Neural progenitor cell (in vitro differentiated cells): Measurements from ENCODE around the gene CLEC10A. TPM values are rescaled to one million over a fixed set of nuclear protein-coding genes. Genes with fewer than 3 reads are reported as not detected.
A peak's percentile ranks its signal among the peaks of the same experiment; 100 is the strongest.

Source experiments
- DNase-seq: peaks from one replicate; pipeline ENCODE4 v3.0.0-alpha.2; 2016; ENCODE audit warnings: low spot score
- H2AFZ ChIP-seq: fragments of 200-600 bp; sonication (generic); replicated peaks from 2 replicates; pipeline ENCODE4 v1.6.1; 2016; ENCODE audit warnings: antibody characterized with exemption
- H3F3A ChIP-seq: fragments of 200-600 bp; sonication (generic); 2 replicates; pipeline ENCODE4 v1.6.1; 2016; ENCODE audit warnings: antibody characterized with exemption, low read depth
- H3K27ac ChIP-seq: fragments of 200-600 bp; sonication (generic); 2 replicates; pipeline ENCODE4 v1.5.1; 2016; ENCODE audit warnings: mild to moderate bottlenecking
- H3K27me3 ChIP-seq: fragments of 200-600 bp; sonication (generic); 2 replicates; pipeline ENCODE4 v1.6.1; 2016; ENCODE audit warnings: mild to moderate bottlenecking, moderate library complexity
- H3K36me3 ChIP-seq: fragments of 200-600 bp; sonication (generic); 2 replicates; pipeline ENCODE4 v1.5.1; 2016
- H3K4me1 ChIP-seq: fragments of 200-600 bp; sonication (generic); 2 replicates; pipeline ENCODE4 v1.6.1; 2016; ENCODE audit warnings: mixed run types
- H3K4me2 ChIP-seq: fragments of 200-600 bp; sonication (generic); 2 replicates; pipeline ENCODE4 v1.6.1; 2016
- H3K4me3 ChIP-seq: fragments of 200-600 bp; sonication (generic); 2 replicates; pipeline ENCODE4 v1.5.1; 2016
- H3K79me2 ChIP-seq: fragments of 200-600 bp; sonication (generic); 2 replicates; pipeline ENCODE4 v1.6.1; 2016; ENCODE audit warnings: low read depth
- H3K9ac ChIP-seq: fragments of 200-600 bp; sonication (generic); 2 replicates; pipeline ENCODE4 v1.6.1; 2016
- H3K9me3 ChIP-seq: fragments of 200-600 bp; sonication (generic); 2 replicates; pipeline ENCODE4 v1.5.1; 2016; ENCODE audit warnings: low read depth
- H4K20me1 ChIP-seq: fragments of 200-600 bp; sonication (generic); 2 replicates; pipeline ENCODE4 v1.6.1; 2016; ENCODE audit warnings: low read depth
- H3K27ac Mint-ChIP-seq: 3 replicates; pipeline ENCODE4 v1.8.0; 2021; ENCODE audit warnings: mixed read lengths
- H3K27me3 Mint-ChIP-seq: 2 replicates; pipeline ENCODE4 v1.8.0; 2022; ENCODE audit warnings: low read depth, mild to moderate bottlenecking, inconsistent platforms, moderate library complexity, mixed read lengths; ENCODE audit not compliant: insufficient read depth
- H3K36me3 Mint-ChIP-seq: 3 replicates; pipeline ENCODE4 v1.8.0; 2021; ENCODE audit warnings: mixed read lengths
- H3K4me1 Mint-ChIP-seq: 3 replicates; pipeline ENCODE4 v1.8.0; 2021; ENCODE audit warnings: mixed read lengths
- H3K4me3 Mint-ChIP-seq: 3 replicates; pipeline ENCODE4 v1.8.0; 2021; ENCODE audit warnings: mild to moderate bottlenecking, moderate library complexity, mixed read lengths
- H3K9me3 Mint-ChIP-seq: 3 replicates; pipeline ENCODE4 v1.8.0; 2020; ENCODE audit warnings: mixed read lengths
- CTCF ChIP-seq: fragments of 200-600 bp; sonication (generic); IDR thresholded peaks from 2 replicates; pipeline ENCODE4 v1.5.1; 2017; ENCODE audit warnings: antibody characterized with exemption, mild to moderate bottlenecking
- EZH2 ChIP-seq: fragments of 200-600 bp; sonication (generic); IDR thresholded peaks from 2 replicates; pipeline ENCODE4 v1.6.1; 2017; ENCODE audit warnings: antibody characterized with exemption, mild to moderate bottlenecking, moderate library complexity
- EZH2phosphoT487 ChIP-seq: fragments of 200-600 bp; sonication (generic); IDR thresholded peaks from 2 replicates; pipeline ENCODE4 v1.6.1; 2017; ENCODE audit warnings: antibody characterized with exemption
- total RNA-seq: library from RNA; depleted of rRNA; stranded (reverse); fragments of >200 nt; gene quantifications from 2 replicates; pipeline ENCODE4 v1.2.3, GENCODE V29; 2015; ENCODE audit warnings: low replicate concordance

Gene CLEC10A
- total RNA-seq, 1 donor from 2014 or later, result not detected

GRCh38 chr17:7108560-7108925 is 28.5 kb upstream of the CLEC10A start:
- H3K4me2 ChIP-seq, result no peak overlapping the region
- Mint-ChIP-seq H3K4me1 (peaks cover 15% of the 10 kb centered on the region), H3K36me3 (no peaks in the 10 kb centered on the region), H3K27me3 (peaks cover 6% of the 10 kb centered on the region), H3K27ac (no peak overlapping the region), H3K4me3 (no peak overlapping the region), H3K9me3 (peaks cover 2% of the 10 kb centered on the region)
- no peak overlapping the region for H2AFZ ChIP-seq
- H3K27ac ChIP-seq, result no peak overlapping the region
- H3K4me3 ChIP-seq, result no peak overlapping the region
- no peaks in the 10 kb centered on the region for H3K79me2 ChIP-seq
- H3K9ac ChIP-seq, result no peak overlapping the region
- no peaks in the 10 kb centered on the region for H3K9me3 ChIP-seq
- DNase-seq, result no peak
- no peaks in the 10 kb centered on the region for H4K20me1 ChIP-seq
- H3K4me1 ChIP-seq, result no peaks in the 10 kb centered on the region
- no peak for TF ChIP-seq EZH2
- no peaks in the 10 kb centered on the region for H3K36me3 ChIP-seq
- peaks cover under 1% of the 10 kb centered on the region for H3K27me3 ChIP-seq
- H3F3A ChIP-seq, result no peaks in the 10 kb centered on the region

GRCh38 chr17:7107795-7108559 is 27.9 kb upstream of the CLEC10A start:
- H3K9ac ChIP-seq, result no peak overlapping the region
- H3K4me2 ChIP-seq, result no peak overlapping the region
- H3K9me3 Mint-ChIP-seq, result peaks cover 2% of the 10 kb centered on the region
- H3K4me1 Mint-ChIP-seq, result peaks cover 15% of the 10 kb centered on the region
- H3K36me3 Mint-ChIP-seq, result no peaks in the 10 kb centered on the region
- H3F3A ChIP-seq, result no peaks in the 10 kb centered on the region
- H3K4me3 ChIP-seq, result no peak overlapping the region
- H3K27me3 Mint-ChIP-seq, result peaks cover 6% of the 10 kb centered on the region
- no peak overlapping the region for H3K27ac ChIP-seq
- no peaks in the 10 kb centered on the region for H3K4me1 ChIP-seq
- DNase-seq, result no peak
- no peak overlapping the region for H3K4me3 Mint-ChIP-seq
- no peak overlapping the region for H3K27ac Mint-ChIP-seq
- H3K79me2 ChIP-seq, result no peaks in the 10 kb centered on the region
- H3K9me3 ChIP-seq, result no peaks in the 10 kb centered on the region
- TF ChIP-seq CTCF (no peak), EZH2 (no peak), EZH2phosphoT487 (no peak)
- peaks cover 6% of the 10 kb centered on the region for H3K27me3 ChIP-seq
- no peaks in the 10 kb centered on the region for H3K36me3 ChIP-seq
- H4K20me1 ChIP-seq, result no peaks in the 10 kb centered on the region
- no peak overlapping the region for H2AFZ ChIP-seq

- peaks cover 2% of the 10 kb centered on the region for H3K9me3 Mint-ChIP-seq
- peak overlapping the region; percentile 20 for H3K27ac Mint-ChIP-seq
- no peaks in the 10 kb centered on the region for H3K79me2 ChIP-seq
- peaks cover 6% of the 10 kb centered on the region for H3K27me3 Mint-ChIP-seq
- no peak overlapping the region for H3K27ac ChIP-seq
- H3F3A ChIP-seq, result no peaks in the 10 kb centered on the region
- H4K20me1 ChIP-seq, result no peaks in the 10 kb centered on the region
- H3K9me3 ChIP-seq, result no peaks in the 10 kb centered on the region
- no peaks in the 10 kb centered on the region for H3K4me1 ChIP-seq
- no peak overlapping the region for H3K4me3 Mint-ChIP-seq
- TF ChIP-seq CTCF (no peak), EZH2 (no peak), EZH2phosphoT487 (no peak)
- no peak overlapping the region for H3K9ac ChIP-seq
- H3K4me3 ChIP-seq, result no peak overlapping the region
- peaks cover 14% of the 10 kb centered on the region for H3K27me3 ChIP-seq
- peaks cover 17% of the 10 kb centered on the region for H3K4me1 Mint-ChIP-seq
- no peaks in the 10 kb centered on the region for H3K36me3 ChIP-seq
- no peak overlapping the region for H3K4me2 ChIP-seq
- no peak overlapping the region for H2AFZ ChIP-seq
- H3K36me3 Mint-ChIP-seq, result no peaks in the 10 kb centered on the region
- DNase-seq, result no peak
These were observed 27.1 kb upstream of the CLEC10A start for GRCh38 chr17:7107012-7107754.

GRCh38 chr17:7102421-7102820 is 22.4 kb upstream of the CLEC10A start:
- TF ChIP-seq EZH2phosphoT487 (no peak), CTCF (no peak), EZH2 (no peak)
- H3K4me1 Mint-ChIP-seq, result peaks cover 18% of the 10 kb centered on the region
- peaks cover 2% of the 10 kb centered on the region for H3K9me3 Mint-ChIP-seq
- no peaks in the 10 kb centered on the region for H3K9me3 ChIP-seq
- H4K20me1 ChIP-seq, result no peaks in the 10 kb centered on the region
- no peak for DNase-seq
- H3K36me3 ChIP-seq, result no peaks in the 10 kb centered on the region
- H3F3A ChIP-seq, result no peaks in the 10 kb centered on the region
- no peak overlapping the region for H3K4me2 ChIP-seq
- no peak overlapping the region for H3K4me3 Mint-ChIP-seq
- H3K9ac ChIP-seq, result no peak overlapping the region
- no peak overlapping the region for H3K4me3 ChIP-seq
- peak overlapping the region; percentile 57 for H3K27ac Mint-ChIP-seq
- no peak overlapping the region for H2AFZ ChIP-seq
- no peaks in the 10 kb centered on the region for H3K4me1 ChIP-seq
- no peaks in the 10 kb centered on the region for H3K79me2 ChIP-seq
- no peaks in the 10 kb centered on the region for H3K36me3 Mint-ChIP-seq
- H3K27me3 ChIP-seq, result peaks cover 43% of the 10 kb centered on the region
- peaks cover 12% of the 10 kb centered on the region for H3K27me3 Mint-ChIP-seq
- H3K27ac ChIP-seq, result no peak overlapping the region
